H1 (cell line): ENCODE results near the gene SPRYD3. TPM values are rescaled to one million over a fixed set of nuclear protein-coding genes. Genes with fewer than 3 reads are reported as not detected.

Experiments
- CTCF ChIA-PET: fragments of 300-600 bp; sonication (Branson Sonifier 250); formaldehyde crosslinking; loops from one replicate; lab custom pipeline; 2021; ENCODE audit not compliant: partially characterized antibody; lab: Charles Lee
- POLR2A ChIA-PET: fragments of 300-600 bp; sonication (Branson Sonifier 250); formaldehyde crosslinking; loops from one replicate; lab custom pipeline; 2021; ENCODE audit warnings: inconsistent platforms; ENCODE audit not compliant: partially characterized antibody; lab: Charles Lee
- DNase-seq, 2 experiments: peaks; one replicate each; pipeline versions ENCODE4 v3.0.0 to v3.0.0-alpha.2; 2010 to 2022; ENCODE audit warnings: low spot score in 2 of 2, low read depth in 1 of 2, mixed read lengths in 1 of 2
- FAIRE-seq: peaks from 2 replicates; lab custom pipeline; 2011; peaks lifted over from hg19 to GRCh38; lab: Jason Lieb, UNC
- H2AFZ ChIP-seq: 2 replicates; pipeline ENCODE4 v1.8.1; 2012; ENCODE audit warnings: low read length, inconsistent platforms
- H2AK5ac ChIP-seq: 2 replicates; pipeline ENCODE4 v1.6.1; 2013; ENCODE audit warnings: low read depth, low read length
- H2BK120ac ChIP-seq: replicated peaks from 2 replicates; pipeline ENCODE3; 2013; ENCODE audit warnings: low read depth, low read length, inconsistent platforms
- H2BK12ac ChIP-seq: 2 replicates; pipeline ENCODE4 v1.6.1; 2013; ENCODE audit warnings: low read depth, low read length
- H2BK15ac ChIP-seq: 2 replicates; pipeline ENCODE4 v1.6.1; 2013; ENCODE audit warnings: low read length
- H2BK20ac ChIP-seq: 2 replicates; pipeline ENCODE4 v1.6.1; 2013; ENCODE audit warnings: low read length
- H2BK5ac ChIP-seq: 2 replicates; pipeline ENCODE4 v1.6.1; 2013; ENCODE audit warnings: low read depth, low read length
- H3K14ac ChIP-seq: 2 replicates; pipeline ENCODE4 v1.6.1; 2013; ENCODE audit warnings: inconsistent platforms; ENCODE audit not compliant: insufficient read length
- H3K18ac ChIP-seq: 2 replicates; pipeline ENCODE4 v1.6.1; 2013; ENCODE audit warnings: low read length; ENCODE audit errors: extremely low read depth
- H3K23ac ChIP-seq: 2 replicates; pipeline ENCODE4 v1.6.1; 2013; ENCODE audit warnings: inconsistent platforms; ENCODE audit not compliant: insufficient read length
- H3K23me2 ChIP-seq: 2 replicates; pipeline ENCODE4 v1.6.1; 2013; ENCODE audit warnings: low read depth, low read length
- H3K27ac ChIP-seq: 2 replicates; pipeline ENCODE4 v1.6.1; 2011; ENCODE audit warnings: low read depth, low read length, inconsistent platforms
- H3K27me3 ChIP-seq, 4 experiments: replicated peaks in 1 of 4; 1 replicate in 1 of 4; 2 replicates in 3 of 4; pipeline versions ENCODE4 v1.6.1 to v1.8.1; 2011 to 2013; ENCODE audit warnings: low read length in 3 of 4, mild to moderate bottlenecking in 3 of 4, inconsistent platforms in 2 of 4, mixed read lengths in 2 of 4, moderate library complexity in 1 of 4; ENCODE audit not compliant: control insufficient read depth in 3 of 4, insufficient read depth in 3 of 4; ENCODE audit errors: extremely low read depth in 1 of 4
- H3K36me3 ChIP-seq, 4 experiments: 2 replicates each; pipeline versions ENCODE4 v1.6.1 to v1.8.1; 2011 to 2013; ENCODE audit warnings: mild to moderate bottlenecking in 4 of 4, low read length in 3 of 4, moderate library complexity in 2 of 4, control low read depth in 1 of 4, inconsistent platforms in 1 of 4; ENCODE audit not compliant: insufficient read depth in 4 of 4, control insufficient read depth in 2 of 4
- H3K4ac ChIP-seq: replicated peaks from 2 replicates; pipeline ENCODE3; 2013; ENCODE audit warnings: low read length, low read depth, mixed read lengths, inconsistent platforms; ENCODE audit not compliant: insufficient read length
- H3K4me1 ChIP-seq, 4 experiments: replicated peaks in 1 of 4; 1 replicate in 1 of 4; 2 replicates in 3 of 4; pipeline versions ENCODE4 v1.6.1 to v1.8.1; 2011 to 2013; ENCODE audit warnings: low read length in 3 of 4, inconsistent platforms in 2 of 4, mixed read lengths in 1 of 4; ENCODE audit not compliant: insufficient read depth in 4 of 4, control insufficient read depth in 3 of 4
- H3K4me2 ChIP-seq, 2 experiments: 2 replicates each; pipeline versions ENCODE4 v1.6.1 to v1.8.1; 2011 to 2013; ENCODE audit warnings: low read depth in 2 of 2, low read length in 2 of 2, control low read depth in 1 of 2, inconsistent platforms in 1 of 2, mild to moderate bottlenecking in 1 of 2; ENCODE audit not compliant: insufficient read depth in 1 of 2
- H3K4me3 ChIP-seq, 4 experiments: fragments of 200-600, 300-600 bp in 1 of 4; sonication (generic), shearing (Covaris generic), sonication (Bioruptor Twin) in 1 of 4; 2 replicates each; pipeline versions ENCODE4 v1.5.1 to v1.8.1; 2011 to 2016; ENCODE audit warnings: low read length in 4 of 4, low read depth in 3 of 4, control low read depth in 2 of 4, inconsistent platforms in 2 of 4, mild to moderate bottlenecking in 2 of 4, mixed read lengths in 1 of 4, moderate library complexity in 1 of 4; ENCODE audit not compliant: insufficient read depth in 2 of 4; ENCODE audit errors: extremely low read depth in 1 of 4
- H3K56ac ChIP-seq: replicated peaks from 2 replicates; pipeline ENCODE3; 2013; ENCODE audit warnings: low read depth, mild to moderate bottlenecking, mixed read lengths, low read length, inconsistent platforms; ENCODE audit not compliant: insufficient read length
- H3K79me1 ChIP-seq: 2 replicates; pipeline ENCODE4 v1.6.1; 2013; ENCODE audit warnings: low read depth, low read length, control low read depth
- H3K79me2 ChIP-seq, 2 experiments: 2 replicates each; pipeline versions ENCODE4 v1.6.1 to v1.8.1; 2012 to 2013; ENCODE audit warnings: low read length in 2 of 2, mild to moderate bottlenecking in 2 of 2, inconsistent platforms in 1 of 2; ENCODE audit not compliant: insufficient read depth in 2 of 2, control insufficient read depth in 1 of 2
- H3K9ac ChIP-seq, 4 experiments: replicated peaks in 1 of 4; 1 replicate in 1 of 4; 2 replicates in 3 of 4; pipeline versions ENCODE4 v1.6.1 to v1.8.1; 2011 to 2013; ENCODE audit warnings: low read depth in 3 of 4, low read length in 3 of 4, control low read depth in 2 of 4, mild to moderate bottlenecking in 2 of 4, moderate library complexity in 2 of 4, inconsistent platforms in 1 of 4; ENCODE audit errors: extremely low read depth in 1 of 4
- H3K9me3 ChIP-seq, 2 experiments: 2 replicates each; pipeline versions ENCODE4 v1.6.1 to v1.8.1; 2012 to 2013; ENCODE audit warnings: mild to moderate bottlenecking in 2 of 2, moderate library complexity in 2 of 2, control low read depth in 1 of 2, inconsistent platforms in 1 of 2, low read depth in 1 of 2, low read length in 1 of 2, mixed read lengths in 1 of 2; ENCODE audit not compliant: insufficient read depth in 2 of 2
- H4K20me1 ChIP-seq, 2 experiments: replicated peaks in 1 of 2; 2 replicates each; pipeline versions ENCODE3 to v1.8.1; 2011 to 2013; ENCODE audit warnings: inconsistent platforms in 2 of 2, low read length in 2 of 2, mild to moderate bottlenecking in 1 of 2; ENCODE audit not compliant: insufficient read depth in 2 of 2, control insufficient read depth in 1 of 2
- H4K5ac ChIP-seq: 2 replicates; pipeline ENCODE4 v1.6.1; 2013; ENCODE audit warnings: low read length, low read depth, mixed read lengths, inconsistent platforms; ENCODE audit not compliant: insufficient read length
- H4K8ac ChIP-seq: 2 replicates; pipeline ENCODE4 v1.8.0; 2013; ENCODE audit warnings: mild to moderate bottlenecking, moderate library complexity, low read length, inconsistent platforms; ENCODE audit not compliant: insufficient read depth; ENCODE audit errors: extremely low read depth
- H4K91ac ChIP-seq: replicated peaks from 2 replicates; pipeline ENCODE3; 2013; ENCODE audit warnings: low read length, mixed read lengths, inconsistent platforms; ENCODE audit not compliant: insufficient read length
- ATF3 ChIP-seq: IDR thresholded peaks from 2 replicates; pipeline ENCODE4 v1.6.1; 2011; ENCODE audit warnings: low read depth, mild to moderate bottlenecking, low read length; ENCODE audit not compliant: insufficient read depth
- CEBPB ChIP-seq: IDR thresholded peaks from 2 replicates; pipeline ENCODE4 v1.6.1; 2012; ENCODE audit warnings: low read depth, low read length
- CTBP2 ChIP-seq: IDR thresholded peaks from 2 replicates; pipeline ENCODE4 v1.7.0; 2011; ENCODE audit warnings: borderline replicate concordance, mild to moderate bottlenecking, moderate library complexity, mixed read lengths, low read length; ENCODE audit not compliant: insufficient read depth, insufficient read length
- EZH2 ChIP-seq: fragments of 200-600 bp; sonication (generic); IDR thresholded peaks from 2 replicates; pipeline ENCODE4 v1.7.1; 2012; ENCODE audit warnings: low read depth, mild to moderate bottlenecking, moderate library complexity, low read length, inconsistent platforms; ENCODE audit not compliant: severe bottlenecking
- JUN ChIP-seq: IDR thresholded peaks from 2 replicates; pipeline ENCODE4 v1.6.1; 2011; ENCODE audit warnings: low read depth, mild to moderate bottlenecking, improper control_type of control experiment, low read length
- JUND ChIP-seq: IDR thresholded peaks from 2 replicates; pipeline ENCODE4 v1.6.1; 2011; ENCODE audit warnings: mild to moderate bottlenecking, improper control_type of control experiment, low read length
- PHF8 ChIP-seq: fragments of 200-600 bp; sonication (generic); conservative IDR thresholded peaks from 2 replicates; pipeline ENCODE4 v1.7.1; 2012; ENCODE audit warnings: low read depth, mild to moderate bottlenecking, inconsistent platforms, low read length, moderate library complexity
- RBBP5 ChIP-seq: IDR thresholded peaks from 2 replicates; pipeline ENCODE4 v1.7.1; 2012; ENCODE audit warnings: low read depth, mild to moderate bottlenecking, inconsistent platforms, low read length, moderate library complexity, borderline replicate concordance
- SAP30 ChIP-seq: fragments of 300-600 bp; sonication (generic); IDR thresholded peaks from 2 replicates; pipeline ENCODE4 v1.7.1; 2012; ENCODE audit warnings: low read length, moderate library complexity, mild to moderate bottlenecking, inconsistent platforms; ENCODE audit not compliant: insufficient read depth, insufficient replicate concordance
- SIN3A ChIP-seq, 2 experiments: IDR thresholded peaks in 1 of 2; conservative IDR thresholded peaks in 1 of 2; 2 replicates each; pipeline ENCODE4 v1.6.1; 2011 to 2012; ENCODE audit warnings: low read length in 2 of 2, improper control_type of control experiment in 1 of 2, low read depth in 1 of 2, mild to moderate bottlenecking in 1 of 2
- SP1 ChIP-seq: IDR thresholded peaks from 2 replicates; pipeline ENCODE4 v1.6.1; 2011; ENCODE audit warnings: low read depth, low read length
- WGBS, 2 experiments: shearing (Covaris generic) in 1 of 2; methylation state at CpG; one replicate each; pipeline versions ENCODE4 v1.1.6 to v1.1.7; 2013 to 2015; ENCODE audit warnings: low lambda C conversion rate in 2 of 2, mixed read lengths in 2 of 2, inconsistent platforms in 1 of 2, low coverage in 1 of 2, missing lambda C conversion rate in 1 of 2; ENCODE audit not compliant: insufficient replicate concordance in 2 of 2, insufficient coverage in 1 of 2, insufficient read length in 1 of 2; ENCODE audit errors: extremely low coverage in 1 of 2, missing lambda C conversion rate in 1 of 2; 5-methylcytosine and 5-hydroxymethylcytosine counted together
- polyA plus RNA-seq, 7 experiments: library from polyadenylated mRNA; depleted of rRNA in 3 of 7; stranded (reverse) in 5 of 7; unstranded in 2 of 7; fragments of >200 nt in 5 of 7; fragments of 200-250 nt in 2 of 7; gene quantifications; 1 replicate in 5 of 7; 2 replicates in 1 of 7; 4 replicates in 1 of 7; pipeline versions ENCODE4 v1.2.1 to v1.2.3, GENCODE V29; 2011 to 2013; ENCODE audit warnings: missing spikeins in 2 of 7, mixed read lengths in 2 of 7
- total RNA-seq: library from RNA; stranded (reverse); fragmentation: NEBNext Ultra II Directional; extraction: Animal tissue kit (Norgen Biotek cat#: 25700); gene quantifications from 2 replicates; pipeline ENCODE4 v1.2.1, GENCODE V29; 2021

SPRYD3 gene
- total and polyA plus RNA-seq, 2 of the 8 experiments (the other 6 are each of a cell fraction or from before 2014, with no cell fraction given): 6.8 to 8.0 TPM

GRCh38 chr12:53093777-53094393 lies 14.7 kb upstream of the SPRYD3 start:
- Histone ChIP-seq H2BK20ac (no peak overlapping the region), H4K20me1 (no peaks in the 10 kb centered on the region), H2BK5ac (no peak overlapping the region), H3K79me1 (no peaks in the 10 kb centered on the region), H4K5ac (no peak overlapping the region), H3K79me2 (no peaks in the 10 kb centered on the region), H3K27ac (no peak overlapping the region), H3K9ac (no peak overlapping the region; a peak in 1 of 7 replicates), H3K23ac (no peak overlapping the region), H2AFZ (0 out of 2 replicates have a peak overlapping the region, but pooled peaks have one; percentile 28), H2AK5ac (0 out of 2 replicates have a peak overlapping the region, but pooled peaks have one; percentile 57), H3K9me3 (no peaks in the 10 kb centered on the region), H3K23me2 (peaks cover 25% of the 10 kb centered on the region), H3K14ac (no peak overlapping the region), H3K36me3 (no peaks in the 10 kb centered on the region), H3K27me3 (peaks cover 0 to 22% (median 13%) of the 10 kb centered on the region in 4 experiments; a peak in 5 of 7 replicates), H3K4ac (no peak overlapping the region), H3K4me1 (peaks cover 2 to 17% (median 3%) of the 10 kb centered on the region in 4 experiments), H3K4me2 (no peak overlapping the region), H3K4me3 (no peak overlapping the region), H3K18ac (no peak overlapping the region), H4K91ac (no peak overlapping the region), H2BK120ac (no peak overlapping the region), H3K56ac (no peak overlapping the region), H4K8ac (no peak overlapping the region), H2BK12ac (no peak overlapping the region), H2BK15ac (no peak overlapping the region)
- 74% methylated on average over 6 of the region's 6 CpGs; no CpG with 5 or more reads in 1 of the 2 experiments for WGBS, 2 experiments
- POLR2A ChIA-PET: interaction anchor here (0.7 to 2.9 kb wide), 5 partner anchors 9 to 31 kb away, joined by 3 to 13 read pairs (median 4); partner anchors contain the start of genes SOAT2 and SPRYD3
- DNase-seq: no peak
- no peak for FAIRE-seq
- CTCF ChIA-PET: interaction anchor here (0.7 to 19.1 kb wide), 6 partner anchors 9 to 707 kb away, joined by 3 to 531 read pairs (median 4); partner anchors contain the start of genes SOAT2 and SPRYD3
- TF ChIP-seq SAP30 (no peak), EZH2 (no peak), ATF3 (no peak), PHF8 (no peak), JUND (no peak), SIN3A (conservative IDR thresholded peaks at IDR 0.05 in 1 of 2, IDR thresholded peaks at IDR 0.05 in 1 of 2; ENCODE audit: low read depth in 1 of 2, low read length in 2 of 2) (no peak), CTBP2 (no peak), RBBP5 (no peak), JUN (no peak), CEBPB (no peak), SP1 (no peak)
